GM19463 (cell line): ENCODE measurements around the gene PLEKHJ1.

ENCODE experiments used
- ATAC-seq: cut with Tn5 transposase; IDR thresholded peaks from one replicate; pipeline ENCODE4 v1.9.1; 2021; ENCODE audit warnings: mild to moderate bottlenecking, moderate library complexity; ENCODE audit not compliant: unreplicated experiment

PLEKHJ1 gene

DNA sequence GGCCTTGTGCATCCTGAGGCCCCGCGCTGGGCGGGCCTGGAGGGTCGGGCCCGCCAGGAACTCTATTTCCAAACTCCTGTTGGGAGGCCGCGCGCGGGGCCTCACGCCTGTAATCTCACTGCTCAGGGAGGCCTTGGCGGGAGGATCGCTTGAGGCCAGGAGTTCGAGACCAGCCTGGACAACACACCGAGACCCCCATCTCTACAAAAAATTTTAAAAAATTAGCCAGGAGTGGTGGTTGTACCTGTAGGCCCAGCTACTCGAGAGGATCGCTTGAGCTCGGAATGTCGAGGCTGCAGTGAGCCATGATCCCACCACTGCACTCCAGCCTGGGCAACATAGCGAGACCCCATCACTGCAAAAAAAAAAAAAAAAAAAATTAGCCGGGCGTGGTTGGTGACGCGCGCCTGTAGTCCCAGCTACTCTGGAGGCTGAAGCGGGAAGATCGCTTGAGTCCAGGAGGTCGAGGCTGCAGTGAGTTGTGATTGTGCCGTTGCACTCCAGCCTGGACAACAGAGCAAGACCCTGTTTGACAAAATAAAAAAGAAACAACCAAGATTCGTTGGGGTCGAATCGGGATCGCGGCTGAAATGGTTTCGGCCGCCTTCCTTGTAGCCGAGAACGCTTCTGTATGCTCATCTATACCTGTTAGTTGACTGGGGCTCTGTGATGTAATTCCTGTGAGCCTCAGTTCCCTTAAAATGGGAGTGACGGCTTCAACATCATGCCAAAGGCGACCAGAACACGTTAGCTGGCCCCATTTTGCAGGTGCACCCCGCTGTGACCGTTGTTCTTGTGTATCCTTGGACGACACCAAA lies 1.1 kb upstream of the PLEKHJ1 start:
- ATAC-seq, result no peak

DNA sequence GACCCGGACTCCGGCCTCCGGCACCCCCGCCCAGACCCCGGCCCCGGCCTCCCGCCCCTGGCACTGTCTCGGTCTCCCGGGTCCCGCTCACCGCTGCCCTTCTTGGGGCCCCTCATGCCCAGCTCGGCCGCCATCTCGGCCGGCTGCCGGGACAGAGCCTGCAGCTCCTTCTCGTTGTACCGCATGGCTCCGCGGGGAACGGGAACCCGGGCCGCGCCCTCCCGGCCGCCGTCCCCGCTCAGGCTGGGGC lies 140 bp downstream of the PLEKHJ1 start:
- no peak for ATAC-seq

DNA sequence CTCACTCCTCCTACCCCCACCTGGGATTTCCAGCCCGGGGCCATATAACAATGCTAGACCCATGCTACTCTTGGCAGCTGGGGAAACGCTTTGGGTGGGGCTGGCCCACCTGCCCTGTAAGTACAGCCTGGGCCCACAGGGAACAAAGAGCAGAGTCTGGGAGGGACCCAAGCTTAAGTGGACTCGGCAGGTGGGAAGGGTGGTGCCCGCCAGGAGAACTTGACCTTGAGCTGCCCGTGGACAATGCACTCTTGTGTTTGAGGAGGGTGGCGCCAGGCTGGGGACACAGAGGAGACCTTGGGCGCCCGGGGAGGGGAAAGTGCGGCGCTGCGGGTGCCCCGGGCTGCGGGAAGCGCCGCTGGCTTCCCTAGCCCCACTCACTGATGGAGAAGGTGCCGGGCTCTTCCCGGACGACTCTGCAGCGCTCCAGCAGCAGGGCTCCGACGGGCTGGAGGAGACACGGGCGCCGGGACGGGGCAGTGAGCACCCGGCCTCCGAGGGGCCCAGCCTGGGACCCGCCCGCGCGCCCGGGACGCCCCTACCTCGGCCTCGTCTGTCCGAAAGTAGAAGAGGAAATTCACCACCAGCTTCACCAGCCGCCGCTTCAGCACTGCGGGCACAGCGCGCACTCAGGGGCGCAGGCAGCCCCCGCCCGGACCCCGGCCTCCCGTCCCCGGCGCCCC lies 607 bp downstream of the PLEKHJ1 start:
- no peak for ATAC-seq

DNA sequence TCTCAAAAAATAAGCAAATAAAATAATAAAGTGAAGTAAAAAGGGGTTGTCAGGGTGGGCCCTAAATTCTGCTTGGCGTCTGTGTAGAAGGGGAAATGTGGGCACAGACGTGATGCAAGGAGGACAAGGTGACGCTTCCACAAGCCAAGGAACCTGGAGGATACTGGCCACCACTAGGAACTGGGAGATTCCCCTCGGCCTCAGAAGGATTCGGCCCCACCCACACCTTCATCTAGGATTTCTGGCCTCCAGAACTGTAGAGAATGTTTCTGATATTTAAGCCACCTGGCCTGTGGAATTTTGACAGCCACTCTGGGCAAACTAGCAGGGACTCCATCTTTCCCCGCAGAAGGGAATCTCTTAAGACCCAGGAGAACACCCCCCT lies 1.1 kb downstream of the PLEKHJ1 start:
- ATAC-seq, result no peak

DNA sequence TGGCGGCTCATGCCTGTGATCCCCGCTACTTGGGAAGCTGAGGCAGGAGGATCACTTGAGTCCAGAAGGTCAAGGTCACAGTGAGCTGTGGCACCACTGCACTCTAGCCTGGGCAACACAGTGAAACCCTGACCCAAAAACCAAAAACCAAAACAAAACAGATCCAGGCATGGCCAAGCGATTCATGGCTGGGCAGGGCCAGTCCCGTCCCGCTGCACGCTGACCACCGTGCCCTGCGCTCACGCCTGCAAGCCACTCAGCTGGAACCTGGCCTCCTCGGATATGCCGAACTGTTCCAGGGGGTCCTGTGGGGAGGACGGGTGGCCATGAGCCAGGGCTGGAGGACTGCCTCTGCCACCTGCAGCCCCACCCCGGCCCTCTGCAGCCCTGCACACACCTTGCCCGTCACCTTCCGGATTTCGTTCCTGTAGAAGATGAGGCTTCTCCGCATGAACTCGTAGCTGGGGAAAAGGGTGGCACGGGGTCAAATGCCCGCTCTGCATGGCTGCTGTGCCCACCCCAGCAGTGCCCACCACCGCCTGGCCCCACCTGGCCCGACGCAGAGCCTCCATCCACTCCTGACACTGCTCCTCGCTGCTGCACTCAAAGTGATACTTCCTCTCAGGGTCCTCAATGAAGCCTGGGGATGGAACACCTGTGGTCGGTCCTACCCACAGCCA lies 2.4 kb downstream of the PLEKHJ1 start:
- no peak for ATAC-seq

DNA sequence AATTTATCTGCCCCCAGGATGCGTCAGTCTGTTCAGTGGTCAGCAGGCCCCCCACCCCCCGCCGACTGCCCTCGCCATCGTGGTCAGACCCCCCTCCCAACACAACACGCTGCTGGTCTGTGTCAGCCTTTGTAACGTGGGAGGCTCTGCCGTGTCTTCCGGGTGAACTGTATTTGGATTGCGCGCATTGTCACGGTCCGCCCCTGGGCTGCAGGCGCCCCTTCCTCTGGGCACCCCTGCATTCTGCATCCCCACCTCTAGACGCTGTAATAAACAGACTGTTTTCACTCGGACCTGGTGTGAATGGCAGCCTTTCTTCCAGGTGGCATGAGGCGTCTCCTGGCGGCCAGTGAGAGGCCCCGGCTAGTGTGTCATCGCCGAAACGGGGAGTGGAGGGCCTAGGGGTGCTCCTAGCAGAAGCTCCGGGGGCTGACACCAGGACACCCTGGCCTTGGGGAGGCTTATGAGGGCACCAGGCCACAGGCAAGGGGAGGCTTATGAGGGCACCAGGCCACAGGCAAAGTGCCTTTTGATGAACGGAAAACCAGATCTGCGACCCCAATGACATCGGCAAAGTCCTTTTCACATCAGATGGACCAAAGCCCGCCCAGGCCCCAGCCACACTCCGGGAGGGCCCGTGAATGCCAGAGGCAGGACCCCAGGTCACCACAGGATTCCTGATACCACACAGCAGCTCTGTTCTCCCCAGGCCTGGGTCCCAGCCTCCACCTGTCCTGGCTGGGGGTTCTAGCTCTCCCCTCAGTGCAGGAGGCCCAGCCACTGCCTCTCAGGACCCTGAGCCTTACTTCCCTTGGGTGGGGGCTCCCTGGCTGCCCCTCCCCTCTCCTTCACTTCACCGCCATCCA lies 3.6 kb downstream of the PLEKHJ1 start:
- ATAC-seq, result no peak

DNA sequence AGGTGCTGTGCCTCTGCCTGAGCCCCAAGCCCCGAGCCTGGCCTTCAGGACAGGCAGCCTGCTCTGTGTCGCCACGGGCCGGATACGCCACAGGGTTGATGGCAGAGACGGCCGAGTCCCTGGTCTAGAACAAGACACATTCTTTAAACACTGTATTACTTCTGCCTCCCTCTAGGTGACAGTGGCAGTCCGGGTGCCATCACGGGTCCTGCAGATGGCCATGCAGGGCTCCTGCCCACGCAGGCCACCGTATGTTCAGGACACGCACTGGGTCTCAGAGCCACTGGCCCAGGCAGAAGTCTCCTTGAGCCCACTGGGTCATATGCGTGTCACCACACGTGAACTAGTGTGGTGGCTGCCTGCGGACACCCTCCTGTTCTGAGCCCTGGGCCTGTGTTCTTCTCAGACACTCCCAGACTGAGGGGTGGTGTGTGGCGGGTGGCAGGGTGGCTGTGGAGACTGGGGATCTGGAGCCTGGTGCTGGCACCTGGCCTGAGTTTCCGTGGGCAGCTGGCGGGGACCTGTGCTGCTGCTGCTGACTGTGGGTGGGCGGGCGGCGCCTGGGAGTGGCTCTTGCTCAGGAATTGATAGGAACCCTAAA lies 4.4 kb downstream of the PLEKHJ1 start:
- no peak for ATAC-seq

DNA sequence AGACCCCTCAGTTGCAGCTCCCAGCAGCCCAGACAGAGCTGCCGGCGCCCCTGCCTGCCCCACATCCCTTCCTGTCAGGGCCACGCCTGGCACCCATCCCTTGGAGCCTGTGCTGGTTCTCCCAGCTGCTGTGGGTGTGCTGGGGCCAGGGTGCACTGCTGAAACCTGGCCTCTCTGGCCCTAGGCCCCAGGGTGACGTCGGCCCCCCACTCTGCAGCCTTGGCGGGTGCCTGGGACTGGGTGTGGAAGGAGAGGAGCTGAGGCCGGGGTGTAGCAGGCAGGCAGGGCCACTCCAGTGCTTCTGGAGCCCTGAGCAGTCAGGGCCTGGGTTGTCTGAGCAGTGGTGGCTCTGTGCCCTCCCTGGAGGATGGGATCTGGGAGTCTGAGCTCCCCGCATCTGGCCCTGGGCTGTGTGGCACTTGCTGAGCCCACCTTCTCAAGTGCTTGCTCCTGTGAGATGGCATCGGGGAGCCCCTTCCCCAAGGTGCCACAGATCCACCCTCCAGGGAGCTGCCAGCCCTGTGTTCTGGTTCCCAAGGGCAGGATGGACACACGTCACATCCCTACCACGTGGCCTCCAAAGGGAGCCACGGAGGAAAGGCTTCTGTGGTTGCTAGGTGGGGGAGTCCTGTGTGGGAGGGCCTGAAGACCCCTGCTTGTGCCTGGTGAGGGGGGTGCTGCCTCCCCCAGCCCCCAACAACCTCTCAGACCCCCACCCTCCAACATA lies 5.2 kb downstream of the PLEKHJ1 start:
- no peak for ATAC-seq

DNA sequence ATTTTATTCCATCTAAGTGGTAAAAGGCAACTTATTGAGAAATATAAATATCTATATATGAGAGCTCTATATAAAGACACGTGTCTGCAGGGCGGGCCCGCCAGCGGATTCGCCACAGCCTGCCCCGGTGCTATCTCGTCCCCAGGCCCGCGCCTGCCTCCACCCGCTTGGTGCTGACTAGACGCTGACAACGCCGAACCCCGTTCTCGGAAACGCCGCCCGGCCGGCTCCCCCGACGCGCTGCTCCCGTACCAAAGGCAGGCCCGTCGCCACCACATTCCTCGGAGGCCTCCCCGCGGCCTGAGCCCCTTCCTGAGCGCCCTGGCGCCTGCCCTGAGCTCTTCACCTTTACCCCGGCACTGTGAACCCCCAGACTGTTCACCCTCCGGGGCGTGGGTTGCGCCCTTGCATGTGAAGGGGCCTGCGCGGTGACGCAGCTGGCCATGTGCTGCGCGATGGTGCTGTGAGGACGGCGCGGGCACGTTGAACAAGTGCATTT lies 6.0 kb downstream of the PLEKHJ1 start:
- no peak for ATAC-seq

DNA sequence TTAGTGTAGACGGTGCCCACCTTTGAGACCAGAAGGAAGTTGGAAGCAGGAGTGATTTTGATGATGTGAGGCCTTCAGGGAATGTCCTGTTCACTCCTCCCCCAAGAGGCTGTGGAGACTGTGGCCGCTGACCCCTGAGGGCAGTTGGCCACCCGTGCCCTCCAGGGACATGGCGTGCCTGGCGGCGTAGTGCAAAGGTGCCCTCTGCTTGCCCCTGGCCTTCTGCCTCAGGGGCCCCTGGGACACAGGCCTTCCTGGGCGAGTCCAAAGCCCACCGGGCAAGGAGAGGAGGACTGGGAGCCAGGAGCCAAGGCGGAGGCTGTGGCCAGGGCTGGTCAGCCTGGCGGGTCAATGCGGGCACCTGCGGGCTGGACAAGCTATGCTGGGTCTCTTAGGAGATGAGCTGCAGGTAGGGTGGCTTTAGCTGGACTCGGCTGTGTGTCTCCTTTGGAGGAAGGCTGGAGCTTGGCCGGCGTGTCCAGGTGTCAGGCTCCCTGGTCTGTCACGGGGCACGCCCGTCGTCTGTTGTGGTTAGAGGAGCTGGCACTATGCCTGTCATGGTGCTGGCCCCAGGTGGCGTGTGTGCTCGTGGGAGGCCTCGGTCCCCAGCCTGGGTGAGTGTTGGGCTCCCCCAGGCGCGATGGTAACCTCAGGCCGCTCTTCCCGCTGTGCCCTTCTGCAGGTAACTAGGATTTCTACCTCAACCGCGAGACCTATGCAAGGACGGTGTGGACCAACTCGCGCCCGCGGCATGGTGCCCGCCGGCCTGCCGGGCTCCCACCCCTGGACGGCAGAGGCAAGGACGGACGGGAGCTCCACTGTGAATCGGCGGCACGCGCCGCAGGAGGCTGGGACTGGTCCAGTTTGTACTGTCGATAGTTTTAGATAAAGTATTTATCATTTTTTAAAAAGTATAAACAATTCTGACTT lies 6.8 kb downstream of the PLEKHJ1 start:
- no peak for ATAC-seq

DNA sequence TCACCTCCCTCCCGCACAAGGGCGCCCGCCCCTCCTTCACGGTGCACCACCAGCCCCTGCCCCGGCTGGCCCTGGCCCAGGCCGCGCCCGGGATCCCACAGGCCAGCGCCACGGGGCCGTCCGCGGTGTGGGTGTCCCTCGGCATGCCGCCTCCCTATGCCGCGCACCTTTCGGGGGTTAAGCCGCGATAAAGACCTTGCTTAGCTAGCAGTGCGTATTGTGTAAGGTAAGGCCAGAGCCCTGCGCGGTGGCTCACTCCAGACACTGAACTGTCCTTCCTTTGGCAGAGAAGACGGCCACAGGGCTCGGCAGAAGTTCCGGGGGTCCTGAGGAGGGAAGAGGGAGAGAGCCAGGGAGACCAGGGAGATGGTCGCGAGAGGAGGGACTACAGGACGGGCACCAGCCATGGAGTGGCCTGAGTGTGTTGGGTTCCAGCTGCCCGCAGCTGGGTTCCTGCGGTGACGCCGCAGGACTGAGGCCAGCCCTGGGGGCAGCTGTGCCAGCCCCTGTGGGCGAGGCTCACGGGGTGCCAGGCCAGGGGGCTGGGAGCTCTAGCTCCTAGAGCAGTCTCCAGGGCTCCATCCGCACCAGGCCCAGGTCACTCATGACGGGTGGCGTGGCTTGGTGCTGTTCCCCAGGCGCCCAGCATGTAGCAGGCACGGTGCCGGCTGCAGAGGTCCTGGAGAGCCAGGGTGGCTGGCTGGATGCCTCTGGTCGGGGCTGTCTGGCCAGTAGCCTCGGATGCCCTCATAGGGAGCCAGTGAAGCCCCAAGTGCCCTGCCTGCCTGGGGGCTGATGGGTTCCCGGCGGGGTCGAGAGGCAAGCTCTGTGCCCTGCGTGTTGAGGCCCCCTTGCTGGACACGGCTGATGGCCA lies 7.7 kb downstream of the PLEKHJ1 start:
- ATAC-seq, result no peak

DNA sequence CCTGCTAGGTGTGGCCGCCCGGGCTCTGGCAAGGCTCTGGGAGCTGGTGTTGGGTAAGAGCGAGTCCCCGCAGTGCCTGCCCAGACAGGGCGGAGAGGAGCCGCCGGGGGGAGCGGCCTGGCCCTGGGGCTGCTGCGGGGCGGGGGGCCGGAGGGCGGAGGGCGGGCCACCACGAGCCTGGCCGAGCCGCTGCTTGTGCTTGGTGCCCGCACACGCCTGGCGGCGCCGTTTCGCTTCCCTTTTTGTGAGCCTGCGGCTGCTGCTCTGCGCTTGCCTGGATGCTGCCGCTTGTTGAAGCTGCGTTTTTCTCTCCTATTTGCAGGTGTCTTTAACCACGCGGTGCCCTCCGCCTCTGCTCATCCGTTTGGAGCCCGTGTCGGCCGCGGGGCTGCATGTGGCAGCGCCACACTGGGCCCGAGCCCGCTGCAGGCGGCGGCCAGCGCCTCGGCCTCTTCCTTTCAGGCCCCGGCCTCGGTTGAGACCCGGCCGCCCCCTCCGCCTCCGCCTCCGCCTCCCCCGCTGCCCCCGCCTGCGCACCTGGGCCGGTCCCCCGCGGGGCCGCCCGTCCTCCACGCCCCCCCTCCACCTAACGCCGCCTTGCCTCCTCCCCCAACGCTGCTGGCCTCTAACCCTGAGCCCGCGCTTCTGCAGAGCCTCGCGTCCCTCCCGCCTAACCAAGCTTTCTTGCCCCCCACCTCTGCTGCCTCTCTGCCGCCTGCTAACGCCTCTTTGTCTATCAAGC lies 8.5 kb downstream of the PLEKHJ1 start:
- ATAC-seq, result no peak

DNA sequence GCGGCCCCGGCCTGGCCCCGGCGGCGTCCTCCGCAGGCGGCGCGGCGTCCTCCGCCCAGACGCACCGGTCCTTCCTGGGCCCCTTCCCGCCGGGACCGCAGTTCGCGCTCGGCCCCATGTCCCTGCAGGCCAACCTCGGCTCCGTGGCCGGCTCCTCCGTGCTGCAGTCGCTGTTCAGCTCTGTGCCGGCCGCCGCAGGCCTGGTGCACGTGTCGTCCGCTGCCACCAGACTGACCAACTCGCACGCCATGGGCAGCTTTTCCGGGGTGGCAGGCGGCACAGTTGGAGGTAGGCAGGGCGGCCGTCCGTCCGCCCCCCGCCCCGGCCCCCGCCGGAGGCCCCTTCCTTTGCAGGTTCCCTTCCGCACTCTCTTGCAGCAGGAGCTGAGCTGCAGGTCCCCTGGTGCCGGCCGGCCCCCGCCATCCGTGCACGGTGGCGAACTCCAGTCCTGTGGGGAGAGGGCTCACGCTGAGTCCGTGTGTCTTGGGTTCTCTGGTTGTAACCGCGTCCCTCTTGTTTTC lies 9.2 kb downstream of the PLEKHJ1 start:
- no peak for ATAC-seq

DNA sequence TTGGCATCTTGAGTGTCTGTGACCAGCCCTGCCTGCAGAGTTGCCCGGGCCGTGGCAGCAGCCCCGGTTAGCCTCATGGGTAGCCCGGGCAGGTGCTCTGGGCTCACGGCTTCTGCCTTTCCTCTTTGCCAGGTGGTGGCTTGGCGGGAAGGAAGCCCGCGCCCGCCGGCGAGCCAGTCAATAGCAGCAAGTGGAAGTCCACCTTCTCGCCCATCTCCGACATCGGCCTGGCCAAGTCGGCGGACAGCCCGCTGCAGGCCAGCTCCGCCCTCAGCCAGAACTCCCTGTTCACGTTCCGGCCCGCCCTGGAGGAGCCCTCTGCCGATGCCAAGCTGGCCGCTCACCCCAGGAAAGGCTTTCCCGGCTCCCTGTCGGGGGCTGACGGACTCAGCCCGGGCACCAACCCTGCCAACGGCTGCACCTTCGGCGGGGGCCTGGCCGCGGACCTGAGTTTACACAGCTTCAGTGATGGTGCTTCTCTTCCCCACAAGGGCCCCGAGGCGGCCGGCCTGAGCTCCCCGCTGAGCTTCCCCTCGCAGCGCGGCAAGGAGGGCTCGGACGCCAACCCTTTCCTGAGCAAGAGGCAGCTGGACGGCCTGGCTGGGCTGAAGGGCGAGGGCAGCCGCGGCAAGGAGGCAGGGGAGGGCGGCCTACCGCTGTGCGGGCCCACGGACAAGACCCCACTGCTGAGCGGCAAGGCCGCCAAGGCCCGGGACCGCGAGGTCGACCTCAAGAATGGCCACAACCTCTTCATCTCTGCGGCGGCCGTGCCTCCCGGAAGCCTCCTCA lies 9.9 kb downstream of the PLEKHJ1 start:
- ATAC-seq, result no peak

DNA sequence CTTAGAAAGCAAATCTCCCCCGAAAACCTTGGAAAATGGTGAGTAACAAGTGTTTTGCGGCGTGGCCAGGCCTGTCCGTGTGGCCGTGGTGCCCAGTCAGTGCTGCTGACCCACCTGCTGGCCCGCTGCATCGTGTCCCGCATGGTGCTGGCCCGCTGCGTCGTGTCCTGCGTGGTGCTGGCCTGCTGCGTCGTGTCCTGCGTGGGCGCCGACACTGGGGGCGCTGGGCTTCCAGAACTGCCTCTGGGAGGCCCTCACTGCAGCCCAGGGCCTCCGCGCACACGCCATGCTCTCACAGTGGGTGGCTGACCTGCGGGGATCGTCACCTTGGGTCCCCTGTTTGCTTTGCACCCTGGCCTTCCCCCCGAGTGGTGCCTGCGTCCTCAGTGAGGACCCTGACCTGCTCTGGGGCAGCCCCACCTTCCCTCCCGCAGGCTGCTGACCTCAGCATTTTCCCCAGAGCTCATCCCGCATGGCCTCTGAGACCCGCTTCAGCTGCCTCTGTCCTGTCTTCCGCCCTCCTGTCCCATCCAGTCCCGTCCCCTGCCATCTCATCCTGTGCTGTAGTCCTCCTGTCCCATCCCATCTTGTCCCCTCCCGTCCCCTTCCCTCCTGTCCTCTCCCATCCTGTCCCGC lies 10.6 kb downstream of the PLEKHJ1 start:
- ATAC-seq, result no peak
